Esophagus (tissue), 2 donors: ENCODE data around the gene CNTNAP5. TPM values are rescaled to one million over a fixed set of nuclear protein-coding genes. Genes with fewer than 3 reads are reported as not detected.
"Not testable (repeated sequence)": the region's sequence is repeated elsewhere in the genome, so short reads cannot be mapped to it uniquely, and the experiment has no call there.

ENCODE experiments used
- H3K27ac ChIP-seq, 2 donors: one replicate each; pipeline ENCODE4 v1.5.1; 2013; ENCODE audit warnings: low read depth in 2 of 2, mild to moderate bottlenecking in 2 of 2, inconsistent platforms in 1 of 2, low read length in 1 of 2, moderate library complexity in 1 of 2
- H3K27me3 ChIP-seq, 2 donors: one replicate each; pipeline ENCODE4 v1.6.1; 2013; ENCODE audit warnings: low read length in 2 of 2, control low read depth in 1 of 2, mild to moderate bottlenecking in 1 of 2; ENCODE audit not compliant: insufficient read depth in 2 of 2, control insufficient read depth in 1 of 2
- H3K36me3 ChIP-seq, 2 donors: one replicate each; pipeline ENCODE4 v1.6.1; 2013; ENCODE audit warnings: low read length in 1 of 2; ENCODE audit not compliant: control insufficient read depth in 2 of 2, insufficient read depth in 2 of 2
- H3K4me1 ChIP-seq, 2 donors: one replicate each; pipeline ENCODE4 v1.6.1; 2013; ENCODE audit warnings: low read length in 1 of 2; ENCODE audit not compliant: control insufficient read depth in 2 of 2, insufficient read depth in 2 of 2
- H3K4me3 ChIP-seq, 2 donors: one replicate each; pipeline ENCODE4 v1.5.1; 2013; ENCODE audit warnings: low read length in 2 of 2, mild to moderate bottlenecking in 2 of 2, low read depth in 1 of 2, moderate library complexity in 1 of 2
- H3K9me3 ChIP-seq, 2 donors: one replicate each; pipeline ENCODE4 v1.6.1; 2013; ENCODE audit warnings: mild to moderate bottlenecking in 2 of 2, low read depth in 1 of 2, low read length in 1 of 2, moderate library complexity in 1 of 2; ENCODE audit not compliant: control insufficient read depth in 2 of 2, insufficient read depth in 1 of 2
- WGBS, 2 donors: extraction: QIAGEN DNeasy Blood & Tissue Kit; methylation state at CpG; one replicate each; pipeline ENCODE4 v1.1.7; 2013; 5-methylcytosine and 5-hydroxymethylcytosine counted together
- polyA plus RNA-seq, 2 donors: library from polyadenylated mRNA; stranded (reverse); fragments of 200-250 nt; gene quantifications; one replicate each; pipeline ENCODE4 v1.2.3, GENCODE V29; 2013
- donor health status: healthy with polysubstance abuse.
- donor health status: Bipolar disorder and iron deficiency.

Gene CNTNAP5
- polyA plus RNA-seq, 2 donors = not detected

GRCh38 chr2:124343827-124344498, 318.9 kb downstream of the CNTNAP5 start:
- WGBS, 2 donors = 79 to 80% methylated on average over 4 of the region's 4 CpGs
- Histone ChIP-seq H3K27me3 (no peaks in the 10 kb centered on the region), H3K27ac (no peak overlapping the region), H3K4me3 (no peak overlapping the region), H3K4me1 (no peaks in the 10 kb centered on the region), H3K9me3 (peaks cover 0 to 2% of the 10 kb centered on the region in 2 donors), H3K36me3 (no peaks in the 10 kb centered on the region)

- H3K27me3 ChIP-seq = no peaks in the 10 kb centered on the region
- no peak overlapping the region for H3K4me3 ChIP-seq
- H3K9me3 ChIP-seq = peaks cover 0 to 2% of the 10 kb centered on the region in 2 donors
- H3K36me3 ChIP-seq = no peaks in the 10 kb centered on the region
- no peak overlapping the region for H3K27ac ChIP-seq
- H3K4me1 ChIP-seq = no peaks in the 10 kb centered on the region
- WGBS, 2 donors = 65 to 78% methylated on average over 7 of the region's 7 CpGs
Measured at GRCh38 chr2:124347209-124347608, 322.1 kb downstream of the CNTNAP5 start.

DNA sequence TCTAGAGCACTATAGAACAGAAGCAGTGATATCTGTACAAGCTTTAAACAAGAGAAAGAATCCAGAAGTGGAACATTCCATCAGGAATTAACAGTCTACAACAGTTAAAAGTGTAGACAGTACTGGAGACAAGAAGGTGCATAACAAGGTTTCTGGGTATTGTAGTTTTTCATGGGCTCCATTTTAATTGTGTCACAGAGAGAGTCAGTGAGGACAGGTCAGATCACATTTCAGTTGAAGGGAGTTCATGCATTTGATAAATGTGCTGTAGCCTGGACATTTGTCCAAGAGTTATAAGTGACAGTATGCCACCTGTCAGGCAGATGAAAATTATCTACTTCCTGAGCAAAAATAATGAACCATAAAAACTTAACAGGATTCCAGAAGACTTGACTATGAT, 328.6 kb downstream of the CNTNAP5 start:
- Histone ChIP-seq H3K4me1 (no peaks in the 10 kb centered on the region), H3K36me3 (no peaks in the 10 kb centered on the region), H3K27me3 (no peaks in the 10 kb centered on the region), H3K27ac (no peak overlapping the region), H3K4me3 (no peak overlapping the region), H3K9me3 (no peaks in the 10 kb centered on the region)

GRCh38 chr2:124354466-124354865, 329.4 kb downstream of the CNTNAP5 start:
- Histone ChIP-seq H3K36me3 (no peaks in the 10 kb centered on the region), H3K4me3 (no peak overlapping the region), H3K9me3 (no peaks in the 10 kb centered on the region), H3K27me3 (no peaks in the 10 kb centered on the region), H3K27ac (no peak overlapping the region), H3K4me1 (no peaks in the 10 kb centered on the region)
- 60 to 63% methylated on average over 3 of the region's 3 CpGs for WGBS, 2 donors

DNA sequence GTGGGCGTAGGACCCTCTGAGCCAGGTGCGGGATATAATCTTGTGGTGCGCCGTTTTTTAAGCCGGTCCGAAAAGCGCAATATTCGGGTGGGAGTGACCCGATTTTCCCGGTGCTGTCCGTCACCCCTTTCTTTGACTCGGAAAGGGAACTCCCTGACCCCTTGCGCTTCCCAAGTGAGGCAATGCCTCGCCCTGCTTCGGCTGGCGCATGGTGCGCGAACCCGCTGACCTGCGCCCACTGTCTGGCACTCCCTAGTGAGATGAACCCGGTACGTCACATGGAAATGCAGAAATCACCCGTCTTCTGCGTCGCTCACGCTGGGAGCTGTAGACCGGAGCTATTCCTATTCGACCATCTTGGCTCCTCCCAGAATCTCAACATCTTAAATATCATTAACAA, 336.9 kb downstream of the CNTNAP5 start:
- not testable (repeated sequence) for H3K36me3 ChIP-seq, H3K27me3 ChIP-seq, H3K27ac ChIP-seq, H3K4me1 ChIP-seq, H3K4me3 ChIP-seq, H3K9me3 ChIP-seq
- 96 to 97% methylated on average over 28 of the region's 28 CpGs for WGBS, 2 donors

GRCh38 chr2:124369181-124369580, 344.1 kb downstream of the CNTNAP5 start:
- H3K36me3 ChIP-seq = no peaks in the 10 kb centered on the region
- no peaks in the 10 kb centered on the region for H3K27me3 ChIP-seq
- H3K4me3 ChIP-seq = no peak overlapping the region
- no peaks in the 10 kb centered on the region for H3K9me3 ChIP-seq
- no peaks in the 10 kb centered on the region for H3K4me1 ChIP-seq
- H3K27ac ChIP-seq = no peak overlapping the region
- 80 to 87% methylated on average over 4 of the region's 4 CpGs for WGBS, 2 donors

- Histone ChIP-seq H3K27me3 (no peaks in the 10 kb centered on the region), H3K4me3 (no peak overlapping the region), H3K4me1 (no peaks in the 10 kb centered on the region), H3K9me3 (peaks cover 0 to 2% of the 10 kb centered on the region in 2 donors), H3K36me3 (no peaks in the 10 kb centered on the region), H3K27ac (no peak overlapping the region)
- 61 to 68% methylated on average over 3 of the region's 3 CpGs for WGBS, 2 donors
Measured at GRCh38 chr2:124380221-124380749, 355.2 kb downstream of the CNTNAP5 start.

GRCh38 chr2:124382067-124382618, 357.1 kb downstream of the CNTNAP5 start:
- Histone ChIP-seq H3K4me1 (no peaks in the 10 kb centered on the region), H3K36me3 (no peaks in the 10 kb centered on the region), H3K9me3 (peaks cover 0 to 2% of the 10 kb centered on the region in 2 donors), H3K27ac (no peak overlapping the region), H3K27me3 (no peaks in the 10 kb centered on the region), H3K4me3 (no peak overlapping the region)
- 88 to 89% methylated on average over 1 of the region's 1 CpG for WGBS, 2 donors

DNA sequence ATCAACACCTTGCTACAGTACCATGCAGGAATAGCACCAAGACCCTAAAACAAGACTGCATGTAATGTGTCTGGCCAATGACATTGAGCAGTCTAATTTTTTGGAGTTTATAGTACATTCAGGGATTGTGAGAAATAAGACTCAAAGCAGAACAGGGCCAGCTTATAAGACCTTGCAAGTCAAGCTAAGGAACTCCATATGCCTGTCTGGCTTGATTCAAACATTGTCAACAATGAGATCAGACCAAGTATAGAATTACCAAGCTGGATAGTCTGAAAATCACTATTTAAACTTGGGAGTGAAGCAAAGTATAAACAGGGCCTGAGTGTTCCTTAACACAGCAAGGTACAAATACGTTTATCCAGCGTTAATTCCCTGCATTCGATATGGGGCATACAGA, 370.9 kb downstream of the CNTNAP5 start:
- H3K36me3 ChIP-seq = no peaks in the 10 kb centered on the region

GRCh38 chr2:124402274-124402673, 377.2 kb downstream of the CNTNAP5 start:
- H3K27ac ChIP-seq = no peak overlapping the region
- H3K27me3 ChIP-seq = no peaks in the 10 kb centered on the region
- H3K4me3 ChIP-seq = no peak overlapping the region
- no peaks in the 10 kb centered on the region for H3K36me3 ChIP-seq
- no peaks in the 10 kb centered on the region for H3K9me3 ChIP-seq
- no peaks in the 10 kb centered on the region for H3K4me1 ChIP-seq
- WGBS, 2 donors = 79 to 85% methylated on average over 3 of the region's 3 CpGs

More for the DNA sequence above, 370.9 kb downstream of the CNTNAP5 start:
- Histone ChIP-seq H3K27ac (no peak overlapping the region), H3K9me3 (no peaks in the 10 kb centered on the region), H3K27me3 (no peaks in the 10 kb centered on the region), H3K4me1 (no peaks in the 10 kb centered on the region), H3K4me3 (no peak overlapping the region)
- 40 to 43% methylated on average over 3 of the region's 3 CpGs for WGBS, 2 donors
